Measurements from ENCODE around the gene GINS2. TPM values are rescaled to one million over a fixed set of nuclear protein-coding genes. Genes with fewer than 3 reads are reported as not detected.
A peak's percentile ranks its signal among the peaks of the same experiment; 100 is the strongest.

The GINS2 gene
- total and polyA plus RNA-seq, 7 donors, result 0.93 to 2.0 (median 1.5) TPM

GRCh38 chr16:85674828-85675227 is 13.9 kb downstream of the GINS2 start:
- Histone ChIP-seq H3K27ac (peak overlapping the region; percentile 2), H3K4me1 (peaks cover 17% of the 10 kb centered on the region), H3K9me3 (no peaks in the 10 kb centered on the region), H3K4me3 (no peak overlapping the region), H3K36me3 (ENCODE audit: insufficient read depth in 1 of 2, low read depth in 1 of 2) (peaks cover 0 to 80% of the 10 kb centered on the region in 2 donors), H3K27me3 (ENCODE audit: insufficient read depth in 3 of 3, low read length in 2 of 3) (no peaks in the 10 kb centered on the region)
- TF ChIP-seq CTCF (IDR thresholded peaks at IDR 0.05), result no peak
- no peak for DNase-seq
- no peak for ATAC-seq
- intact Hi-C loops (cut with DNase I), result loop anchor here in 1 of 2 donors (5.0 kb wide), 1 partner anchor 42 kb away; no protein-coding TSS in a partner anchor
- WGBS, 3 donors, result 86 to 90% (median 89%) methylated on average over 6 of the region's 6 CpGs

- peak overlapping the region; percentile 2 for H3K27ac ChIP-seq
- no peak overlapping the region for H3K4me3 ChIP-seq
- no peaks in the 10 kb centered on the region for H3K9me3 ChIP-seq
- no peak for TF ChIP-seq CTCF (IDR thresholded peaks at IDR 0.05)
- H3K4me1 ChIP-seq, result peaks cover 21% of the 10 kb centered on the region
- ATAC-seq (no peak), DNase-seq (no peak)
- H3K36me3 ChIP-seq (ENCODE audit: insufficient read depth in 1 of 2, low read depth in 1 of 2), result peaks cover 0 to 84% of the 10 kb centered on the region in 2 donors
- intact Hi-C loops (cut with DNase I), result no loop called here
- 72 to 83% (median 77%) methylated on average over 4 of the region's 4 CpGs for WGBS, 3 donors
- no peaks in the 10 kb centered on the region for H3K27me3 ChIP-seq (ENCODE audit: insufficient read depth in 3 of 3, low read length in 2 of 3)
These were observed 14.4 kb downstream of the GINS2 start for GRCh38 chr16:85674418-85674755.

- DNase-seq, result no peak
- H3K27ac ChIP-seq, result peak overlapping the region; percentile 2
These were observed 15.0 kb downstream of the GINS2 start for GRCh38 chr16:85673529-85674417.

GRCh38 chr16:85670840-85671239 is 17.9 kb downstream of the GINS2 start:
- ATAC-seq, result no peak
- intact Hi-C loops (cut with DNase I), result no loop called here
- H3K36me3 ChIP-seq (ENCODE audit: insufficient read depth in 1 of 2, low read depth in 1 of 2), result peaks cover 8 to 97% of the 10 kb centered on the region in 2 donors

More at GRCh38 chr16:85673529-85674417, 15.0 kb downstream of the GINS2 start:
- peaks cover 27% of the 10 kb centered on the region for H3K4me1 ChIP-seq
- intact Hi-C loops (cut with DNase I), result no loop called here
- no peaks in the 10 kb centered on the region for H3K9me3 ChIP-seq
- peaks cover 0 to 89% of the 10 kb centered on the region in 2 donors for H3K36me3 ChIP-seq (ENCODE audit: insufficient read depth in 1 of 2, low read depth in 1 of 2)
- no peak for TF ChIP-seq CTCF (IDR thresholded peaks at IDR 0.05)
- peak; percentile 59 to 77 (median 70) for ATAC-seq
- H3K27me3 ChIP-seq (ENCODE audit: insufficient read depth in 3 of 3, low read length in 2 of 3), result no peaks in the 10 kb centered on the region
- 55 to 70% (median 61%) methylated on average over 19 of the region's 19 CpGs for WGBS, 3 donors
- no peak overlapping the region for H3K4me3 ChIP-seq

More at GRCh38 chr16:85670840-85671239, 17.9 kb downstream of the GINS2 start:
- Histone ChIP-seq H3K27ac (no peak overlapping the region), H3K27me3 (ENCODE audit: insufficient read depth in 3 of 3, low read length in 2 of 3) (no peaks in the 10 kb centered on the region), H3K9me3 (no peaks in the 10 kb centered on the region), H3K4me1 (peaks cover 27% of the 10 kb centered on the region), H3K4me3 (no peak overlapping the region)
- no peak for DNase-seq
- 96 to 97% (median 97%) methylated on average over 14 of the region's 14 CpGs for WGBS, 3 donors
- TF ChIP-seq CTCF (IDR thresholded peaks at IDR 0.05), result no peak

Data from psoas muscle (tissue), 8 donors.